ENCODE data around the gene B9D1.
A peak's percentile ranks its signal among the peaks of the same experiment; 100 is the strongest.

Gene B9D1

GRCh38 chr17:19390951-19391350 lies 28.4 kb upstream of the B9D1 start:
- intact Hi-C loops (cut with DNase I), result no loop called here
- peak in 1 of 10 donors; percentile 7 for DNase-seq

GRCh38 chr17:19388791-19389785 lies 26.6 kb upstream of the B9D1 start:
- DNase-seq, result peak in 2 of 10 donors; percentile 24 to 55
- intact Hi-C loops (cut with DNase I), result no loop called here

- no peak for DNase-seq
- intact Hi-C loops (cut with DNase I), result no loop called here
These were observed 25.5 kb upstream of the B9D1 start for GRCh38 chr17:19387921-19388521.

GRCh38 chr17:19386974-19387920 lies 24.7 kb upstream of the B9D1 start, which contains the start of gene MFAP4:
Gene MFAP4, minus strand, starts transcription at chr17:19387190. Its CDS starts 35 bp downstream, at chr17:19387155.
- DNase-seq, result peak in 2 of 10 donors; percentile 70 to 85
- intact Hi-C loops (cut with DNase I), result no loop called here

- DNase-seq, result peak in 4 of 10 donors; percentile 31 to 88 (median 62)
- intact Hi-C loops (cut with DNase I), result no loop called here
These were observed 23.8 kb upstream of the B9D1 start for GRCh38 chr17:19386051-19386929.

GRCh38 chr17:19385521-19385983 lies 23.0 kb upstream of the B9D1 start:
- intact Hi-C loops (cut with DNase I), result no loop called here
- peak in 1 of 10 donors; percentile 49 for DNase-seq

GRCh38 chr17:19384723-19385391 lies 22.3 kb upstream of the B9D1 start:
- DNase-seq, result peak; percentile 69 to 98 (median 84)
- intact Hi-C loops (cut with DNase I), result no loop called here

- DNase-seq, result peak in 1 of 10 donors; percentile 67
- intact Hi-C loops (cut with DNase I), result no loop called here
These were observed 21.4 kb upstream of the B9D1 start for GRCh38 chr17:19383681-19384470.

- intact Hi-C loops (cut with DNase I), result no loop called here
- DNase-seq, result peak in 3 of 10 donors; percentile 28 to 59 (median 38)
These were observed 20.3 kb upstream of the B9D1 start for GRCh38 chr17:19382531-19383444.

- DNase-seq, result peak in 3 of 10 donors; percentile 61 to 83 (median 72)
- intact Hi-C loops (cut with DNase I), result no loop called here
These were observed 19.4 kb upstream of the B9D1 start for GRCh38 chr17:19381741-19382444.

GRCh38 chr17:19381361-19381740 lies 18.8 kb upstream of the B9D1 start:
- DNase-seq, result peak in 1 of 10 donors; percentile 73
- intact Hi-C loops (cut with DNase I), result no loop called here

- intact Hi-C loops (cut with DNase I), result no loop called here
- DNase-seq, result peak in 2 of 10 donors; percentile 73 to 78
These were observed 18.2 kb upstream of the B9D1 start for GRCh38 chr17:19380481-19381301.

- DNase-seq, result no peak
- intact Hi-C loops (cut with DNase I), result no loop called here
These were observed 17.0 kb upstream of the B9D1 start for GRCh38 chr17:19379361-19380065.
